ENCODE measurements around the gene OIT3.

GRCh38 chr10:72953687-72954086 is 60.1 kb downstream of the OIT3 start:
- TF ChIP-seq CTCF (conservative IDR thresholded peaks at IDR 0.05; ENCODE audit: low read length) (no peak), EZH2phosphoT487 (IDR thresholded peaks at IDR 0.05; ENCODE audit: borderline replicate concordance, low read depth, low read length) (no peak)
